T-cell (primary cell): Measurements from ENCODE around the gene NLRP6. TPM values are rescaled to one million over a fixed set of nuclear protein-coding genes. Genes with fewer than 3 reads are reported as not detected.

Experiments
- ATAC-seq, 4 experiments: fragments of 200-7000 bp in 3 of 4; fragments of 150-1000 bp in 1 of 4; cut with Tn5 transposase; replicated peaks in 1 of 4; 1 replicate in 3 of 4; 2 replicates in 1 of 4; pipeline ENCODE4 v1.10.0; 2021; ENCODE audit warnings: moderate library complexity in 3 of 4, mild to moderate bottlenecking in 2 of 4, moderate number of reproducible peaks in 1 of 4
- CTCF ChIA-PET, 2 donors: fragments of 300-600 bp; sonication (Branson Sonifier 250); formaldehyde crosslinking; loops; one replicate each; lab custom pipeline; 2022; ENCODE audit warnings: antibody characterized with exemption in 2 of 2; lab: Charles Lee
- POLR2A ChIA-PET, 2 donors: fragments of 300-600 bp; sonication (Branson Sonifier 250); formaldehyde crosslinking; loops; one replicate each; lab custom pipeline; 2022; ENCODE audit warnings: antibody characterized with exemption in 2 of 2; lab: Charles Lee
- DNase-seq, 35 experiments: peaks; one replicate each; pipeline versions ENCODE4 v3.0.0 to v3.0.0-alpha.2; 2013 to 2023
- H3K27ac ChIP-seq: one replicate; pipeline ENCODE4 v1.5.1; 2013; ENCODE audit warnings: low read length
- H3K27me3 ChIP-seq, 2 experiments: replicated peaks in 1 of 2; 1 replicate in 1 of 2; 2 replicates in 1 of 2; pipeline versions ENCODE4 v1.6.1 to v1.7.0; 2013; ENCODE audit warnings: low read length in 1 of 2, mixed read lengths in 1 of 2; ENCODE audit not compliant: control insufficient read depth in 2 of 2, insufficient read depth in 2 of 2; ENCODE audit errors: extremely low read depth in 1 of 2
- H3K36me3 ChIP-seq, 2 donors: 1 replicate in 1 of 2; 2 replicates in 1 of 2; pipeline versions ENCODE4 v1.6.1 to v1.7.0; 2013; ENCODE audit warnings: low read length in 1 of 2; ENCODE audit not compliant: control insufficient read depth in 2 of 2, insufficient read depth in 1 of 2; ENCODE audit errors: extremely low read depth in 1 of 2
- H3K4me1 ChIP-seq, 2 experiments: 1 replicate in 1 of 2; 2 replicates in 1 of 2; pipeline versions ENCODE4 v1.6.1 to v1.7.0; 2013; ENCODE audit warnings: low read length in 2 of 2, mixed read lengths in 1 of 2; ENCODE audit not compliant: insufficient read depth in 2 of 2, control insufficient read depth in 1 of 2; ENCODE audit errors: extremely low read depth in 1 of 2
- H3K4me3 ChIP-seq, 2 donors: 1 replicate in 1 of 2; 2 replicates in 1 of 2; pipeline versions ENCODE4 v1.5.1 to v1.7.0; 2013; ENCODE audit warnings: mild to moderate bottlenecking in 2 of 2, low read length in 1 of 2, moderate library complexity in 1 of 2; ENCODE audit not compliant: control insufficient read depth in 1 of 2; ENCODE audit errors: extremely low read depth in 1 of 2
- H3K9me3 ChIP-seq: 2 replicates; pipeline ENCODE4 v1.7.0; 2013
- H3K27ac Mint-ChIP-seq, 2 donors: one replicate each; pipeline ENCODE4 v1.8.0; 2020 to 2021; ENCODE audit warnings: mild to moderate bottlenecking in 2 of 2, mixed read lengths in 2 of 2
- H3K27me3 Mint-ChIP-seq, 2 donors: one replicate each; pipeline ENCODE4 v1.8.0; 2021 to 2022; ENCODE audit warnings: mixed read lengths in 2 of 2
- H3K36me3 Mint-ChIP-seq: one replicate; pipeline ENCODE4 v1.8.0; 2021; ENCODE audit warnings: mixed read lengths
- H3K4me1 Mint-ChIP-seq, 3 donors: one replicate each; pipeline ENCODE4 v1.8.0; 2020 to 2022; ENCODE audit warnings: mixed read lengths in 3 of 3, mild to moderate bottlenecking in 1 of 3
- H3K4me3 Mint-ChIP-seq, 3 donors: one replicate each; pipeline ENCODE4 v1.8.0; 2020 to 2022; ENCODE audit warnings: mild to moderate bottlenecking in 3 of 3, mixed read lengths in 3 of 3, moderate library complexity in 3 of 3
- H3K9me3 Mint-ChIP-seq, 3 donors: one replicate each; pipeline ENCODE4 v1.8.0; 2020 to 2022; ENCODE audit warnings: mixed read lengths in 3 of 3
- WGBS: methylation state at CpG from one replicate; pipeline ENCODE4 v1.1.5; 2013; ENCODE audit warnings: missing lambda C conversion rate; ENCODE audit not compliant: insufficient coverage; 5-methylcytosine and 5-hydroxymethylcytosine counted together
- total RNA-seq, 35 experiments: library from RNA in 6 of 35; stranded (reverse) in 6 of 35; fragments of 120-200 nt in 1 of 35; gene quantifications; one replicate each; pipeline versions ENCODE4 v1.2.1 to v1.2.4 and lab custom pipeline; 2013 to 2026

The NLRP6 gene
- total RNA-seq, 5 donors from 2014 or later (not counting 1 experiment from before 2014, with no cell fraction given), result 6.7 to 27.7 (median 20.9) TPM

DNA sequence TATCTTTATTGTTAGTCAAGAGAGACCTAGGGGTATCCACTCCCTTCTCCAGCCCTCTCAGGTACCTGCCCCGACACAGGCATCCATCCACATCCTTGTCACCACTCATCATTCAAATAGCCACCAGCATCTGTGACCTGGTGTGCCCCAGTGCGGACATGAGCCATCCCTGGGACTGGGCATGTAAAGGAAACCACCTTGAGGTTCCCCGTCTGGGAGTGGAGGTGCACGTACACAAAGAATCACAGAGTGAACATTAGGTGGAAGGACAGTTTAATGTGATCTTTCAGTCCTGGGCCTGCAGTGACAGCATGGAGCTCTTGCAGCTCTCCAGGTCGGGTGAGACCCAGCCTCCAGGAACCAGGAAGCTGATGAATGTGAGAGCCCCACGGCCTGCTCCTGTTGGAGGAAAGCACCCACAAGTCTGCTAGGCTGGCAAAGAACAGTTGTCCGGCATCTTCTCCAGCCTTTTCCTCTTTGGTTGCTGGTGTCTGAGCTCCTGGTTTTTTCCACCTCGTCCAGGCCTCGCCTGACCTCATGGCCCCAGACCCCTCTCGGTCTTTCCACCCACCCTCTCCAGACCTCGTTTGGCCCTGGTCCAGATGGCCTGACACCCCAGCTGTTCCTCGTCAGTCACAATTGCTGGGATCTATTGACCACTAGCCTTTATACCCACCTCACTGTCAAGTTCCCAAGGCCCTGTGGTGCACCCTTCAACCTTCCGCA lies 24.9 kb upstream of the NLRP6 start:
- no peak for ATAC-seq
- Histone ChIP-seq H3K4me3 (no peak overlapping the region), H3K36me3 (peaks cover 5 to 54% of the 10 kb centered on the region in 2 donors), H3K27ac (no peak overlapping the region), H3K9me3 (no peaks in the 10 kb centered on the region), H3K27me3 (peaks cover 0 to 7% of the 10 kb centered on the region in 2 experiments), H3K4me1 (peaks cover 2 to 6% of the 10 kb centered on the region in 2 experiments)
- peaks cover 11 to 14% (median 13%) of the 10 kb centered on the region in 3 donors for H3K4me1 Mint-ChIP-seq
- POLR2A ChIA-PET, result no interaction called here
- H3K36me3 Mint-ChIP-seq, result peaks cover 39% of the 10 kb centered on the region
- H3K4me3 Mint-ChIP-seq, result no peak overlapping the region
- DNase-seq, result no peak
- CTCF ChIA-PET, result interaction anchor here (0.7 to 1.2 kb wide), 2 partner anchors 59 to 195 kb away, joined by 3 to 4 read pairs; no protein-coding TSS in a partner anchor
- no peaks in the 10 kb centered on the region for H3K9me3 Mint-ChIP-seq
- 89% methylated on average over 11 of the region's 13 CpGs for WGBS
- no peak overlapping the region for H3K27ac Mint-ChIP-seq
- no peaks in the 10 kb centered on the region for H3K27me3 Mint-ChIP-seq

DNA sequence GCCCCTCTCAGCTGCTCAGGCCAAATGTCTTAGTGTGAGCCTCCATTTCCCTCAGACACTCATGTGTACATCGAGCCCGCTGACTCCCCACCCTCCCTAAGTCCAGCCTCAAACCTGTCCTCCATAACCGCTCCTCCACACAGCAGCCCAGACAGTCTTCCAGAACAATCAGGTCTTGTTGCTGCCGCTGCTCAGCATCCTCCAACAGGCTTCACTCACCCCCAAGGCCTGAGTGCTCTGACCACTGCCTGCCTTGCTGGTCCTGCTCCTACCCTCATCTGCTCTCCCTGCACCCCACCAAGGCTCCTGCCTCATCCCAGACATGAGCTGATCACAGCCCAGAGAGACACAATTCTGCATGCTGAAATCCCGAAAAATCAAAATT lies 24.3 kb upstream of the NLRP6 start:
- Mint-ChIP-seq H3K27ac (no peak overlapping the region), H3K27me3 (peaks cover 0 to under 1% of the 10 kb centered on the region in 2 donors), H3K36me3 (peaks cover 34% of the 10 kb centered on the region), H3K4me1 (peaks cover 11 to 14% (median 13%) of the 10 kb centered on the region in 3 donors), H3K9me3 (no peaks in the 10 kb centered on the region), H3K4me3 (no peak overlapping the region)
- no peak overlapping the region for H3K4me3 ChIP-seq
- H3K27me3 ChIP-seq, result peaks cover 0 to 7% of the 10 kb centered on the region in 2 experiments
- no peaks in the 10 kb centered on the region for H3K9me3 ChIP-seq
- CTCF ChIA-PET, result interaction anchor here in 1 of 2 donors (0.8 to 1.2 kb wide), 2 partner anchors 59 to 472 kb away, joined by 3 to 4 read pairs; no protein-coding TSS in a partner anchor
- POLR2A ChIA-PET, result no interaction called here
- no peak overlapping the region for H3K27ac ChIP-seq
- WGBS, result 99% methylated on average over 4 of the region's 5 CpGs
- DNase-seq (no peak), ATAC-seq (no peak)
- peaks cover 5 to 49% of the 10 kb centered on the region in 2 donors for H3K36me3 ChIP-seq
- peaks cover 2 to 6% of the 10 kb centered on the region in 2 experiments for H3K4me1 ChIP-seq

DNA sequence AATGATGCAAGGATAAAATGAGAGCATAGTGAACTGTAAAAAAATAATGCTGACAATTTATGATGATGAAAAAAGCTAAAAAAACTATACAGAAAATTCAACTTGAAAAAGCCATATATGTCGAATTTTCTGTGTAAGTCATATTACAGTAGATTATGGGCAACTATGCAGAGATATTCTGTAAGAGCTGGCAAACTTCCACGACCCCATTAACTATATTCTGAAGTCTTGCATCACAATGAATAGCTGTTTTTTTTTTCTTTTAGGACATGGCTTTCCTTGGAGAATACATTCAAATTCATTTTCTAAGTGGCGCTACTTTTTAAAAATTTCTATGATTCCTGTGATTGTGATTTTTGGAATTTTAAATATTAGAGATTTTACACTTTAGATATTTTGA lies 23.0 kb upstream of the NLRP6 start:
- H3K9me3 Mint-ChIP-seq, result no peaks in the 10 kb centered on the region
- H3K27ac ChIP-seq, result no peak overlapping the region
- DNase-seq (no peak), ATAC-seq (no peak)
- H3K27me3 Mint-ChIP-seq, result peaks cover 0 to 4% of the 10 kb centered on the region in 2 donors
- no peaks in the 10 kb centered on the region for H3K9me3 ChIP-seq
- peaks cover 2 to 6% of the 10 kb centered on the region in 2 experiments for H3K4me1 ChIP-seq
- ChIA-PET CTCF (no interaction called here), POLR2A (no interaction called here)
- WGBS, result 80% methylated on average over 1 of the region's 3 CpGs
- H3K27ac Mint-ChIP-seq, result no peak overlapping the region
- peaks cover 29% of the 10 kb centered on the region for H3K36me3 Mint-ChIP-seq
- peaks cover 0 to 7% of the 10 kb centered on the region in 2 experiments for H3K27me3 ChIP-seq
- H3K4me3 Mint-ChIP-seq, result no peak overlapping the region
- peaks cover 10 to 20% (median 11%) of the 10 kb centered on the region in 3 donors for H3K4me1 Mint-ChIP-seq
- peaks cover 5 to 36% of the 10 kb centered on the region in 2 donors for H3K36me3 ChIP-seq
- no peak overlapping the region for H3K4me3 ChIP-seq

DNA sequence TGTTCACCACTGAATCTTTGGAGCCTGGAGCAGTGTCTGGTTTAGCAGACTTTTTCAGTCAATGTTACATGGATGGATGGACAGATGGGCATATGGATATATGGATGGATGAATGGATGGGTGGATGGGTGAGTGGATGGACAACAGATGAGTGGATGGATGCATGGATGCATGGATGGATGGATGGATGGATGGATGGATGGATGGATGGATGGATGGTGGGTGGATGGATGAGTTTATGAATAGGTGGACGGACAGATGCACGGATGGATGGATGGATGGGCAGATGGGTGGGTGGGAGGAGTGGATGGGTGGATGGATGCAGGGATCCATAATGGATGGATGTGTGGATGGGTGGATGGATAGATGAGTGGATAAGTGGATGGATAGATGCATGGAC lies 22.4 kb upstream of the NLRP6 start:
- Mint-ChIP-seq H3K4me3 (no peak overlapping the region), H3K36me3 (peaks cover 25% of the 10 kb centered on the region), H3K27me3 (peaks cover 0 to 4% of the 10 kb centered on the region in 2 donors), H3K9me3 (no peaks in the 10 kb centered on the region), H3K4me1 (peaks cover 5 to 15% (median 6%) of the 10 kb centered on the region in 3 donors), H3K27ac (no peak overlapping the region)
- Histone ChIP-seq H3K27me3 (peaks cover 0 to 7% of the 10 kb centered on the region in 2 experiments), H3K4me3 (no peak overlapping the region), H3K36me3 (peaks cover 5 to 30% of the 10 kb centered on the region in 2 donors), H3K4me1 (peaks cover 2 to 4% of the 10 kb centered on the region in 2 experiments), H3K9me3 (no peaks in the 10 kb centered on the region), H3K27ac (no peak overlapping the region)
- no peak for ATAC-seq
- DNase-seq, result no peak
- ChIA-PET POLR2A (no interaction called here), CTCF (no interaction called here)
- WGBS, result 98% methylated on average over 2 of the region's 2 CpGs

DNA sequence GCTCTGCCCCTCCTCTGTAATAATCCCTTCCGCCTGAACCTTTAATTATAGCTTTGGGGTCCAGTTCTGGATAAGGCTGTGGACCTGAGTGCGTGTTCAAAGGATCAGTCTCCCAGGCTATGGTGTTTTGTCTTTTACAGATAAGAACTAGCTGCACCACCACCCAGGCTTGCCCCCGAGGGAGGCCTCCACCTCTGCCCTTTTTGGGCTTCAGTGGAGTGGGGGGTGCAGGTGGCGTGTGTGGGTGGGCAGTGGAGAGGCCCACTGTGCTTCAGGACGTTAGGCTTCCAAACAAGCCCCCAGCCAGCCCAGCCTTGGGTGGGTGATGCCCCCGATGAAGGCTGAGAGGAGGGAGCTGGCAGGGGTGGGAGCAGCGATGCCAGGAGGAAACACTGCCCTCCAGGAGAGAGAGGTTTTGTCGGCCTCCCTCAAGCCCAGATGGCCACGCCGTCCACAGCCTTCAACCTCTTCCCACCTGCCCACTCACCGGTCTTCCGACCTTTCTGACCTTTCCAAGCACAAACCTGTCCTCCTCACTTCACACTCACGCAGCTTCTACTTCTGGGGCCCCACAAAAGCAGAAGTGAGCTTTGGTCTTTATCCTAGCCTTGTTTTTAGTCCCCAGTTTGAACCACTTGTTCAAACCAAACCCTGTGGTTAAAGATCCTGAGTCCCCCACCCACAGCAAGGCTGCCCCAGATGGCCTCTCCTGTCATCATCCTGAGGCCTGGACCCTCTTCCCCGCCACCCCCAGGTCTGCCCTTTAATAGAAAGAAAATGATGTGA lies 21.1 kb upstream of the NLRP6 start:
- Histone ChIP-seq H3K36me3 (peaks cover 5 to 18% of the 10 kb centered on the region in 2 donors), H3K27ac (no peak overlapping the region), H3K4me1 (no peaks in the 10 kb centered on the region), H3K9me3 (no peaks in the 10 kb centered on the region), H3K4me3 (no peak overlapping the region), H3K27me3 (peaks cover 0 to 7% of the 10 kb centered on the region in 2 experiments)
- Mint-ChIP-seq H3K27me3 (peaks cover 0 to 4% of the 10 kb centered on the region in 2 donors), H3K4me1 (peaks cover 0 to 11% (median under 1%) of the 10 kb centered on the region in 3 donors), H3K4me3 (no peak overlapping the region), H3K27ac (no peak overlapping the region), H3K36me3 (peaks cover 17% of the 10 kb centered on the region), H3K9me3 (no peaks in the 10 kb centered on the region)
- ChIA-PET POLR2A (interaction anchor here in 1 of 2 donors (0.6 kb wide), 1 partner anchor 22 kb away, joined by 3 read pairs; no protein-coding TSS in a partner anchor), CTCF (no interaction called here)
- ATAC-seq, result no peak
- 80% methylated on average over 8 of the region's 14 CpGs for WGBS
- no peak for DNase-seq

DNA sequence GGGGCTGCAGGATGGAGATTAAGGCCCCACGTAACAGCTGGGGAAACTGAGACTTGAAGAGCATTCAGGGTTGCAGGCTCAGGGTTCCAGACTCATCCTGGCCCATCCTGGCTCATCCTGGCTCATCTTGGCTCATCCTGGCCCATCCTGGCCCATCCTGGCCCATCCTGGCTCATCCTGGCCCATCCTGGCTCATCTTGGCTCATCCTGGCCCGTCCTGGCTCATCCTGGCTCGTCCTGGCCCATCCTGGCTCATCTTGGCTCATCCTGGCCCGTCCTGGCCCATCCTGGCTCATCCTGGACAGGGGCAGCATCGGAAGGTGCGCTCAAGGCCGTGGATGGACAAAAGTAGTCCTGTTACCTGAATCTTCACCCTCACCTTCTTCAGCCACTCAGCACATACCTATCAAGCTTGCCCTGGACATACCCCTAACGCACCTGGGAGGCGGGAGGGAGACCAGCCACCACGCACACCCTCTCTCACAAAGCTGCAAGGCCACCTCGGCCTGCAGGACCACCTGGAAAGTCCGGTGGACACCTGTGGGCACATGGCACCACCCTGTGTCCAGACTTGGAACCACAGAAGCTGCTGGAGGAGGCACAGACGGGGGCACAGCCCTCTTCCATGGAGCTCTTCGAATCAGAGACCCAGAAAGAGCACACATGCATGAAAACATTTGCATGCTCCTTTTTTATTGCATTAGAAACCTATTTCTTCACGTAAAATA lies 20.3 kb upstream of the NLRP6 start:
- CTCF ChIA-PET, result no interaction called here
- WGBS, result 77% methylated on average over 13 of the region's 15 CpGs
- no peak overlapping the region for H3K4me3 ChIP-seq
- DNase-seq (no peak), ATAC-seq (no peak)
- H3K27ac Mint-ChIP-seq, result no peak overlapping the region
- H3K4me1 ChIP-seq, result no peaks in the 10 kb centered on the region
- peaks cover 0 to 7% of the 10 kb centered on the region in 2 experiments for H3K27me3 ChIP-seq
- peaks cover 5 to 10% of the 10 kb centered on the region in 2 donors for H3K36me3 ChIP-seq
- H3K4me3 Mint-ChIP-seq, result no peak overlapping the region
- peaks cover 0 to 4% of the 10 kb centered on the region in 2 donors for H3K27me3 Mint-ChIP-seq
- H3K9me3 ChIP-seq, result no peaks in the 10 kb centered on the region
- no peak overlapping the region for H3K27ac ChIP-seq
- peaks cover 9% of the 10 kb centered on the region for H3K36me3 Mint-ChIP-seq
- POLR2A ChIA-PET, result interaction anchor here in 1 of 2 donors (0.6 kb wide), 1 partner anchor 23 kb away, joined by 3 read pairs; no protein-coding TSS in a partner anchor
- peaks cover 0 to 11% (median 2%) of the 10 kb centered on the region in 3 donors for H3K4me1 Mint-ChIP-seq
- no peaks in the 10 kb centered on the region for H3K9me3 Mint-ChIP-seq
